C4-2B (cell line): Measurements from ENCODE around the gene INSR.
A peak's percentile ranks its signal among the peaks of the same experiment; 100 is the strongest.

ENCODE experiments used
- H3K27ac ChIP-seq: fragments of 450-650 bp; 2 replicates; pipeline ENCODE4 v1.5.1; 2017
- CTCF ChIP-seq: fragments of 450-650 bp; conservative IDR thresholded peaks from 2 replicates; pipeline ENCODE4 v1.5.1; 2017; ENCODE audit warnings: mild to moderate bottlenecking
- ZFX ChIP-seq: fragments of 450-650 bp; IDR thresholded peaks from 2 replicates; pipeline ENCODE4 v1.6.1; 2017

INSR gene

GRCh38 chr19:7196763-7197118 is 97.5 kb downstream of the INSR start:
- H3K27ac ChIP-seq, result peak overlapping the region; percentile 91
- TF ChIP-seq ZFX (no peak), CTCF (no peak)

GRCh38 chr19:7195046-7195445 is 99.2 kb downstream of the INSR start:
- H3K27ac ChIP-seq, result no peak overlapping the region
- TF ChIP-seq ZFX (no peak), CTCF (no peak)

- H3K27ac ChIP-seq, result no peak overlapping the region
- no peak for TF ChIP-seq CTCF
- TF ChIP-seq ZFX, result no peak
Observed at GRCh38 chr19:7194566-7194965, 99.6 kb downstream of the INSR start.

- no peak for TF ChIP-seq CTCF
- TF ChIP-seq ZFX, result no peak
Observed at GRCh38 chr19:7191946-7192691, 102.1 kb downstream of the INSR start.

GRCh38 chr19:7188698-7189629 is 105.2 kb downstream of the INSR start:
- no peak overlapping the region for H3K27ac ChIP-seq

More at GRCh38 chr19:7191946-7192691, 102.1 kb downstream of the INSR start:
- no peak overlapping the region for H3K27ac ChIP-seq

GRCh38 chr19:7187605-7188339 is 106.4 kb downstream of the INSR start:
- H3K27ac ChIP-seq, result no peak overlapping the region
- no peak for TF ChIP-seq ZFX
- TF ChIP-seq CTCF, result no peak

More at GRCh38 chr19:7188698-7189629, 105.2 kb downstream of the INSR start:
- TF ChIP-seq CTCF (no peak), ZFX (no peak)
